Small intestine (tissue), 7 donors: ENCODE results near the gene CRISPLD2. TPM values are rescaled to one million over a fixed set of nuclear protein-coding genes. Genes with fewer than 3 reads are reported as not detected.

Source experiments
- DNase-seq, 2 donors: peaks; one replicate each; pipeline versions ENCODE4 v3.0.0 to v3.0.0-alpha.2; 2013
- FAIRE-seq: peaks from 2 replicates; lab custom pipeline; 2012; peaks lifted over from hg19 to GRCh38; lab: Jason Lieb, UNC
- H3K27ac ChIP-seq, 3 donors: one replicate each; pipeline ENCODE4 v1.5.1; 2013; ENCODE audit warnings: low read length in 2 of 3, mild to moderate bottlenecking in 2 of 3, control low read depth in 1 of 3, inconsistent platforms in 1 of 3, low read depth in 1 of 3, moderate library complexity in 1 of 3
- H3K27me3 ChIP-seq, 3 donors: one replicate each; pipeline ENCODE4 v1.6.1; 2013; ENCODE audit warnings: low read length in 3 of 3, inconsistent platforms in 1 of 3; ENCODE audit not compliant: control insufficient read depth in 3 of 3, insufficient read depth in 3 of 3
- H3K36me3 ChIP-seq, 3 donors: one replicate each; pipeline ENCODE4 v1.6.1; 2013; ENCODE audit warnings: low read length in 3 of 3, inconsistent platforms in 1 of 3, low read depth in 1 of 3, mild to moderate bottlenecking in 1 of 3, moderate library complexity in 1 of 3; ENCODE audit not compliant: control insufficient read depth in 3 of 3, insufficient read depth in 2 of 3
- H3K4me1 ChIP-seq, 3 donors: one replicate each; pipeline ENCODE4 v1.6.1; 2013; ENCODE audit warnings: low read length in 2 of 3, inconsistent platforms in 1 of 3, low read depth in 1 of 3, mild to moderate bottlenecking in 1 of 3, moderate library complexity in 1 of 3; ENCODE audit not compliant: control insufficient read depth in 3 of 3, insufficient read depth in 2 of 3
- H3K4me3 ChIP-seq, 3 donors: one replicate each; pipeline ENCODE4 v1.5.1; 2013; ENCODE audit warnings: low read length in 3 of 3, control low read depth in 1 of 3, inconsistent platforms in 1 of 3, low read depth in 1 of 3, mild to moderate bottlenecking in 1 of 3, moderate library complexity in 1 of 3
- H3K9me3 ChIP-seq, 2 donors: one replicate each; pipeline ENCODE4 v1.6.1; 2013; ENCODE audit warnings: low read depth in 1 of 2, low read length in 1 of 2; ENCODE audit not compliant: control insufficient read depth in 2 of 2, insufficient read depth in 1 of 2
- WGBS, 3 donors: extraction: QIAGEN DNeasy Blood & Tissue Kit; methylation state at CpG; one replicate each; pipeline ENCODE4 v1.1.7; 2013; 5-methylcytosine and 5-hydroxymethylcytosine counted together
- polyA plus RNA-seq, 4 donors: library from polyadenylated mRNA; stranded (reverse) in 3 of 4; unstranded in 1 of 4; fragments of 200-250 nt in 3 of 4; fragments of 120-200 nt in 1 of 4; gene quantifications; one replicate each; pipeline versions ENCODE4 v1.2.1 to v1.2.3, GENCODE V29; 2013
- donor health status: healthy with polysubstance abuse.
- donor health status: control.
- donor health status: control.
- donor health status: Bipolar disorder and iron deficiency.
- donor health status: healthy.

CRISPLD2 gene
- polyA plus RNA-seq, 4 donors: 0.89 to 31.4 (median 4.9) TPM

DNA sequence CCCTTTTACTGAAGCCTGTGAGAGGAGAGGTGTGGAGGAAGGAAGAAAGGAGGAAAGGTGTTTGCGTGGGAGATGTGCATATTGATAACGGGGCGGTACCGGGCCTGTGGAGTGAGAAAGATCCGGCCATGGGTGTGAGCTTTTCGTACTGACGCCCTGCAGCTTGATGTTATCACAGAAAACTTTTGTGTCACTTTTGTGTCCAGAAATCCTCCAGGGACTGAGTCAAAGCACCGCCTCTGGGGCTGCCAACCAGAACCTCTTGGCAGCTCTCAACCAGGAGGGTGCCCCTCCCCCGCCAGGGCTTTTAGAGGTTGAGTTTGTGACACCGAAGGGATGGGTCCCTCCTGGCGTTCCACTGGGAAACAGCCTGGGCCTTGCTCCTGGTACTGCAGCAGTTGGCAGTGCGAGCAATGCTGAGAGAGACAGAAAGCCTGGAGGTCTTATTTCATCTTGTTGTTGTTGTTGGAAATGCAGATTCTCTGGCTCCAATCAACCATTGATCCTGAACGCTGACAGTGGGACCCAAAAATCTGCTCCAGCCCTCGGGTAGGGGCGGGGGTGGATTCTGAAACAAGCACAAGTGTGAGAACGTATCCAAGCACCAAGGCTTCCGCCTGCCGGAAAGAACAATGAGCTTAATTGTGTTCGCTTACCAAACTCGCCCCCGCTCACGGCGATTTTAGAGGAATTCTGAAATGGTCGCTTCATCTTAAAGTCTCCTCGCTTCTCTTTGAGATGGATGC lies 65.0 kb downstream of the CRISPLD2 start:
- no peak for DNase-seq
- H3K9me3 ChIP-seq: no peaks in the 10 kb centered on the region
- H3K27me3 ChIP-seq: peaks cover 0 to 4% (median 0%) of the 10 kb centered on the region in 3 donors
- WGBS, 3 donors: 59 to 84% (median 76%) methylated on average over 25 of the region's 25 CpGs
- H3K4me1 ChIP-seq: no peaks in the 10 kb centered on the region
- peak overlapping the region in 1 of 3 donors; percentile 50 for H3K27ac ChIP-seq
- peaks cover 0 to 15% (median 2%) of the 10 kb centered on the region in 3 donors for H3K36me3 ChIP-seq
- H3K4me3 ChIP-seq: no peak overlapping the region
- FAIRE-seq: no peak

DNA sequence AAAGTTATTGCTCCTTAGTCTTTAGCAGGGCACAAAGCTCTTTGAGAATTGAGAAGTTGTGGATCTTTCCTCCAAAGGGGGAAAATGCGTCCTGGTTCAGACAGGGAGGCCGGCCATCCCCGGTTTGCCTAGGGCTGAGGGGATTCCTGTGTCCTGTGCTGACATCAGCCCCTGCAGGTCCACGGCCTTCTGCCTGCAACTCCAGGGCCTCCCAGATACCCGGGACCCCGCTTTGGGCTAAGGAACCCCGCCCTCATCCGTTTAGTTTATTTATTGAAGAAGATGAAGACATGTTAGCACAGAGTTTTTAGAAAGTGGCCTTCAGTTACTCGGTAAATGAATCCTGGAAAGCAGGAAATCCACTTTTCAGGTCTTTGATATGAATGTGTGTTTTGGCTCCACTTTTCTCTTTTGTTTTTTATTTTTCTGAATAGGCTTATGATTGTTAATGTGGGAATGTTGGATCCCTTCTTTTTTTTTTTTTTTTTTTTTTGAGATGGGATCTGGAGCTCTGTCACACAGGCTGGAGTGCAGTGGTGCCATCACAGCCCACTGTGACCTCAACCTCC lies 65.6 kb downstream of the CRISPLD2 start:
- Histone ChIP-seq H3K4me1 (no peaks in the 10 kb centered on the region), H3K27ac (peak overlapping the region in 1 of 3 donors; percentile 8), H3K4me3 (no peak overlapping the region), H3K27me3 (peaks cover 0 to 4% (median 0%) of the 10 kb centered on the region in 3 donors), H3K36me3 (peaks cover 0 to 15% (median 2%) of the 10 kb centered on the region in 3 donors), H3K9me3 (no peaks in the 10 kb centered on the region)
- WGBS, 3 donors: 57 to 81% (median 71%) methylated on average over 9 of the region's 9 CpGs
- FAIRE-seq: no peak
- no peak for DNase-seq

DNA sequence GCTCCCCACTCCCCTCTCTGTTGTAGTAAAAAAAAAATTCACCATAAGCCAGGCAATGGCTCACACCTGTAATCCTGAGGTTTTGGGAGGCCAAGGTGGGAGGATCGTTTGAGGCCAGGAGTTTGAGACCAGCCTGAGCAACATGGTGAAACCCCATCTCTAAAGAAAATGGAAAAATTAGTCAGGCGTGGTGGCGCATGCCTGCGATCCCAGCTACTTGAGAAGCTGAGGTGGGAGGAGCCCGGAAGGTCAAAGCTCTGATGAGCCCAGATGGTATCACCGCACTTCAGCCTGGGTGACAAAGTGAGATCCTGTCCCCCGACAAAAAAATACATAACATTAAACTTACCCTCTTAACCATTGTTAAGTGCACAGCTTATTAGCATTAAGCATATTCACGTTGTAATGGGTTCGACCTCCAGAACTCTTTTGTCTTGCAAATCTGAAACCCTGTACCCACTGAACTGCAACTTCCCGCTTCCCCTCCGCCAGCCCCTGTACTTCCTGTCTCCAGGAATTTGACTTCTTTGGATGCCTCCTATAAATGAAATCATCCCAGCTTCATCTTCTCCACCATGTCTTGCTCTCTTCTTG lies 66.8 kb downstream of the CRISPLD2 start:
- 92 to 98% (median 92%) methylated on average over 11 of the region's 11 CpGs for WGBS, 3 donors

DNA sequence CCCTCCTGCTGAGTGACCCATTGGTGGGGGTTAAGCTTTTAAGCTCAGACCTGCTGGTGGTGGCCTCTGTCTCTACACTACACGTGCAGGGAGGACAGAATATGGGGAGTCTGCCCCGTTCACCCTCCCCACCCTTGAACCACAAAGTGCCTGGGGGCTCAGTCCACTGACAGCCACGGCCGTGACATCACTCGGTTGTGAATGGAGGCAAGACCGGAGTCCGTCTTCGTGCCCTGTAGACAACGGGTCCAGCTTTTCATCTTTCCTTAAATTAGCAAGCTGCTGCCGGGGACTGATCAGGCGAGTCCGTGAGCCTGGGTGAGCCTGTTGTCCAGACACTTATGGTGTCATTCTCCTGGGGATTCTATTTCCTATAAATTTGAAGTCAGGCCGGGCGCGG lies 67.4 kb downstream of the CRISPLD2 start:
- Histone ChIP-seq H3K9me3 (no peaks in the 10 kb centered on the region), H3K27ac (no peak overlapping the region), H3K4me1 (no peaks in the 10 kb centered on the region), H3K4me3 (no peak overlapping the region), H3K27me3 (peaks cover 0 to 4% (median 0%) of the 10 kb centered on the region in 3 donors), H3K36me3 (peaks cover 0 to 10% (median 4%) of the 10 kb centered on the region in 3 donors)
- FAIRE-seq (no peak), DNase-seq (no peak)
- 92 to 94% (median 93%) methylated on average over 15 of the region's 15 CpGs for WGBS, 3 donors

More for the DNA sequence above, 66.8 kb downstream of the CRISPLD2 start:
- no peak for DNase-seq
- Histone ChIP-seq H3K27me3 (peaks cover 0 to 4% (median 0%) of the 10 kb centered on the region in 3 donors), H3K9me3 (no peaks in the 10 kb centered on the region), H3K4me1 (no peaks in the 10 kb centered on the region), H3K4me3 (no peak overlapping the region), H3K36me3 (peaks cover 0 to 11% (median 4%) of the 10 kb centered on the region in 3 donors), H3K27ac (no peak overlapping the region)
- FAIRE-seq: no peak

DNA sequence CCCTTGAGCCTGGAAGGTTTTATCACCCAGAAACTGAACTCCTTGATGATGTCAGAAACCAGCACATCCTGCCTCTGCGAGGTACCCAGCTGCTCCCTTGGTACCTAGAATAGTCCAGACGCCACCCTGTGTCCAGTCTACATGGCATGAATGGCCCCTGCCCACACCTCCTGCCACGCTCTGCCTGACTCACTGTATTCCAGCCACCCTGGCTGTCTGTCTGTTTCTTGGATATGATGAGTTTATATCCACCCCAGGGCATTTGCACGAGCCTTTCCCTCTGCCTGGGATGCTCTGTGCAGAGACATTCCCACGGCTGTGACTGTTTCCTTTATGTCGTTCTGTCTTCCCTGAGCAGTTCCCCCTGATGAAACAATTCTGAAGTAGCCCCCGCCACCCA lies 68.7 kb downstream of the CRISPLD2 start:
- peaks cover 0 to 8% (median 2%) of the 10 kb centered on the region in 3 donors for H3K36me3 ChIP-seq
- no peak overlapping the region for H3K4me3 ChIP-seq
- H3K27me3 ChIP-seq: peaks cover 0 to 4% (median 0%) of the 10 kb centered on the region in 3 donors
- H3K9me3 ChIP-seq: peaks cover 0 to 2% of the 10 kb centered on the region in 2 donors
- H3K4me1 ChIP-seq: no peaks in the 10 kb centered on the region
- 80 to 89% (median 86%) methylated on average over 7 of the region's 7 CpGs for WGBS, 3 donors
- no peak for DNase-seq
- H3K27ac ChIP-seq: no peak overlapping the region
- FAIRE-seq: no peak

DNA sequence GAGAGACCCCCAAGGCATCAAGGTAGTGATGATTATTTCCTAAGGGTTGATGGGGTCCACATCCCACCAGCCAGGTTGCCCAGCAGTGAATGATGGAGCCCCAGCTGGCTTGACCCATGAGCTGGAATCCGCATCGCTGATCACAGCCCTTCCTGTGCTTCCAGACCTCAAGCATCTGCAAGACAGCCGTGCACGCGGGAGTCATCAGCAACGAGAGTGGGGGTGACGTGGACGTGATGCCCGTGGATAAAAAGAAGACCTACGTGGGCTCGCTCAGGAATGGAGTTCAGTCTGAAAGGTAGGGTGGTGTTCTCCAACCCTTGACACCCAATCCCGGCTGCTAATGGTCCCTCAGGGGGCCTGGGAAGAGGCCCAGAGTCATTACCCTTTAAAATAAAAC lies 69.3 kb downstream of the CRISPLD2 start:
- no peak overlapping the region for H3K4me3 ChIP-seq
- peaks cover 0 to 9% of the 10 kb centered on the region in 2 donors for H3K9me3 ChIP-seq
- DNase-seq: no peak
- H3K4me1 ChIP-seq: no peaks in the 10 kb centered on the region
- H3K36me3 ChIP-seq: peaks cover 0 to 10% (median 2%) of the 10 kb centered on the region in 3 donors
- WGBS, 3 donors: 69 to 87% (median 80%) methylated on average over 12 of the region's 12 CpGs
- no peak overlapping the region for H3K27ac ChIP-seq
- H3K27me3 ChIP-seq: peaks cover 0 to 4% (median 0%) of the 10 kb centered on the region in 3 donors
- no peak for FAIRE-seq

DNA sequence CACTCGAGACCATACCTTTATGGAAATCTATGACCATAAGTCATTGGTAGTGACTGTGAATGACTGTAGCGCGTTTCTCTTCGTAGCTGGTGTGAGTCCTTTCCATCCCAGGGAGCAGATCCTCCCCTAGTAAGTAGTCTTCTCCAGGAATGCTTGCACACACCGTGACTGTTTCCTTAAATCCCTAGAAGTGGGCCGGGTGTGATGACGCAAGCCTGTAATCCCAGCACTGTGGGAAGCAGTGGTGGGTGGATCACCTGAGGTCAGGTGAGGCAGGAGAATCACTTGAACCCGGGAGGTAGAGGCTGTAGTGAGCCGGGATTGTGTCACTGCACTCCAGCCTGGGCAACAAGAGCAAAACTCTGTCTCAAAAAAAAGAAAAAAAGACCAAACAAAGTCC lies 70.6 kb downstream of the CRISPLD2 start:
- Histone ChIP-seq H3K27me3 (no peaks in the 10 kb centered on the region), H3K27ac (no peak overlapping the region), H3K9me3 (peaks cover 0 to 9% of the 10 kb centered on the region in 2 donors), H3K4me1 (no peaks in the 10 kb centered on the region), H3K4me3 (no peak overlapping the region), H3K36me3 (peaks cover 0 to 12% (median 2%) of the 10 kb centered on the region in 3 donors)
- WGBS, 3 donors: 89 to 93% (median 93%) methylated on average over 9 of the region's 9 CpGs
- DNase-seq (no peak), FAIRE-seq (no peak)

DNA sequence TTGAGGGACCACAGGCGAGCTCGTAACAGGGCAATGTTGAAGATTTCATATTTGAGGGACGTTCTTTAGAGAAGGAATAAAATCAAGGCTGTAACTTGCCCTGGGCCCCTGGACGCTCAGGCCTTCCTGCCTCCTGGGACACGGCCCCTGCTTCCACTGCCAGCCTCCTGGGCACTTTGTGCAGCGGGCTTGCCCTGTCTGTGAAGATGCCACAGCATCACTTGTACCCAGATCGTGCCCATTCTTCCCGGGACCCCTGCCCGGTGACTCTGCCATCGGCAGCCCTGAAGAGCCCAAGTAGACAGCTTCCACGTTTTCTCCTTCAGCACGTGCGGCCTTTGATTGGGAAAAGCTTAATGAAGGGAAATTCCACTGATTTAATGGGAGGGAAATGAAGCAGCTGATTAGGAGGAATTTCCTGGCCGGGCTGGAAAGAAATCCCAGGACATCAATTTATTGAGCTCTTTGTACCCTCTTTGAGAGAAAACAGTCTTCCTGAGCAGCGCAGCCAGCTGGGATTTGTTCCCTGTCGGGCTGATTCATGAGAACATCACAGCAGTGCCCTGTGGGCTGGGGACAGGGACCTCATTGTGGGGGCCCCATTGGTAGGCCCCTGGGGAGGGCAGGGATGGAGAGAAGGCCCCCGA lies 71.5 kb downstream of the CRISPLD2 start:
- Histone ChIP-seq H3K9me3 (peaks cover 0 to 9% of the 10 kb centered on the region in 2 donors), H3K27ac (no peak overlapping the region), H3K27me3 (no peaks in the 10 kb centered on the region), H3K4me3 (no peak overlapping the region), H3K4me1 (no peaks in the 10 kb centered on the region), H3K36me3 (peaks cover 0 to 11% (median 2%) of the 10 kb centered on the region in 3 donors)
- 76 to 90% (median 81%) methylated on average over 17 of the region's 17 CpGs for WGBS, 3 donors
- FAIRE-seq (no peak), DNase-seq (no peak)
